AG08396 (cell line): ENCODE data around the gene SLC4A1.
A peak's percentile ranks its signal among the peaks of the same experiment; 100 is the strongest.

Experiments used
- DNase-seq: peaks from one replicate; pipeline ENCODE4 v3.0.0; 2012; ENCODE audit warnings: low spot score, mixed read lengths

SLC4A1 gene

GRCh38 chr17:44220213-44221083 lies 47.5 kb downstream of the SLC4A1 start:
- DNase-seq, result peak; percentile 79

- peak; percentile 67 for DNase-seq
Observed at GRCh38 chr17:44219616-44220212, 48.2 kb downstream of the SLC4A1 start, which contains the start of gene UBTF. TSS of gene UBTF (minus strand) at chr17:44219675. CDS start at chr17:44218229, 1,446 bp downstream.

DNA sequence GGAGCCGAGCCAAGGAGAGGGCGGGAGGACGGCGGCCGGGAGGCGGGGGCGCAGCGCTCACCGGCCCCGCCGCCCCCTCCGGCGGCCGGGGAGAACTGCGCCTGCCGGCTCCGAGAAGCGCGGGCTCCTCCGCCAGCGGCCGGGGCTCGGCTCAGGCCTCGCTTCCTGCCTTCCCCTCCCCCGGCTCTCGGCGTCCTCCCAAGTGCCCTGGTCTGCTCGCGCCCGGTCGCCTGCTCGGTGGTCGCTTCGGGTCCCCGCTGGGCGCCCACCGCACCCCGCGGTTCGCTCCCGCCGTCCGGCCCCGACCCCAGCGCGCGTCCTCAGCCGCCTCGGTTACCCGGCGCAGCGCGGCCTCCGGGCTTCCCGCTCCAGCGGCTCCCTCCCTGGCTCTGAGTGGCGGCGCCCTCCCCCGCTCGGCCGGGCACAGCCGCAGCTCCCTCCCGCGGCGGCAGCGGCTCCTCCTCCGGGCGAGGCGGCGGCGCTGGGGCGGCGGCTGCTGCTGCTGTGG lies 48.8 kb downstream of the SLC4A1 start:
- DNase-seq, result peak; percentile 87

DNA sequence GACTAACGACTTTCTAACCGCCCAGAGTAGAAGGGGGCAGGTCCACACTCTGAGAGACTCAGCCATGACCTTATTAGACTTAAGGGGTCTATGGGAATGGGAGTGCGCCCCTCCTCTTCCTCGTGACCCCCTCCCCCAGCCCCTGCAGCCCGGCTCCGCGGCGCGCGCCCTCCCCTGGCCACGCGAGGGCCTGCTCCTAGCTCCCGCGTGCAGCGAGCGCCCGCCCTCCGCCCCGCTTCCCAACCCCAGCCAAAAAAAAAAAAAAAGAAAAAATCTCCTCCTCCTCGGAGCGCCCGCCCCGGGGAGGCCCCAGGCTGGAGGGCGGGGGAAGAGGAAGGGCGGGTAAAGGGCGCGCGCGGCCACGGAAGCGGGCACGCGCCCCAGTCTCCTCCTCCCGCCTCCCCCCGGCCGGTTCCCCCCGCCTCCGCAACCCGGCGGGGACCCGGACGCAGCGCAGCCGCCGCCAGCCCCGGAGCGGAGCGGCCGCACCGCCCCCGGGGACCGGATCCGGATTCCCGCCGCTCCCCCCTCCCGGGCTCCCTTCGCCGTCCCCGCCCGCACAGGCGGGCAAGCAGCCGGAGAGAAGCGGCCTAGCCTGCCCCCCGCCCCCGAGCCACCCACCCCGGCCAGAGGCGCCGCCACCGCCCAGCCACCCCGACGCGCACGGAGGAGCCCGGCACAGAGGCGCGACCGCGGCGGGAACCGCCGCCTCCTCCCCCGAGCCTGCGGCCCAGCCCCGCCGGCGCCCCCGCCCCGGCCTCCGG lies 49.4 kb downstream of the SLC4A1 start:
- peak; percentile 95 for DNase-seq

GRCh38 chr17:44217738-44218343 lies 50.1 kb downstream of the SLC4A1 start:
- DNase-seq, result no peak

DNA sequence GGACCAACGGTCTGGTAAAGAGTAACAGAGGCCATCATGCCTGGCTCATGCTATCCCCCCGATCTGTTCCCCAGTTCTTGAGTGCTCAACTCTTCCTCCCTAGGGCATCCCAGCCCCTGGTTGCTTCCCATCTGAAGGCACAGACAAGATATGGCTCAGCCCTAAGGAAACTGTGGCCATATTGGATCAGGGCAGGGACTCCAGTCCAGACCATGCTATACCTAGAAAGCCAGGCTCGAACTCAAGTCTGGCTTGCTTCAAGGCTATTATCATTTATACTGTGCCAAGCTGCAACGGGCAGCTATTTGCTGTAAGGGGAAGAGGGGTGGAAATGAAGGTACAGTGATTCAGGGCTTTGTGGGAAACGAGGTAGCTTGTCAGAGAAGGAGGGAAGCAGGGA lies 51.2 kb downstream of the SLC4A1 start:
- no peak for DNase-seq

DNA sequence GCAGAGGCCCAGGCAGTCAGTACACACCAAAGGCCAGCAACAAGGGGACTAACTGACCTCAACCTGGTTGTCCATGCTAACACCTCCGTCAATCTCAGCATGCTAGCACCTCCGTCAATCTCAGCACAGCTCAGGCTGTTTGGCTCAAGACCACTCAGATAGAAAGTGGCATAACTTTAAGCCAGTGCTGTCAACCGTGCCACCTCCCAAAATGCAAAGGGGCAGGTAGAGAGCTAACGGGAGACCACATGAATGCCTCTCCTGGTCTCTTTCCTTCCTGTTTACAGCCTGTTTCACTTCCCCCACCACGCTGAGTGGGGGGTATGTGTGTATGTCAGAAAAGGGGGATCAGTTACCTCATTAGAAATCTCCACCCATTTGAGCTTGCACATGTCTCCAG lies 51.8 kb downstream of the SLC4A1 start:
- DNase-seq, result no peak

- DNase-seq, result no peak
Observed at GRCh38 chr17:44214896-44215295, 53.0 kb downstream of the SLC4A1 start.

DNA sequence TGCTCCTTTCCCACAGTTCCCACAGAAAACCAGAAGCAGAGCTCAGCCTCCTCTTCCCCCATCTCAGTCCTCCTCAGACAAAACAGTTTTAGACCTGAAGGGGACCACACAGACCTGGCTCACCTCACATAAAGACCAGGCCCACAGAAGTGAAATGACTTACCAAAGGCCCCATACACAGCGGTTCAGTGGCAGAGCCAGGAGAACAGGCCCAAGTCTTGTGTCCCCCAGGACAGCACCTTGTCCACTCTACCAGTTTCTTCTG lies 53.8 kb downstream of the SLC4A1 start:
- DNase-seq, result no peak

DNA sequence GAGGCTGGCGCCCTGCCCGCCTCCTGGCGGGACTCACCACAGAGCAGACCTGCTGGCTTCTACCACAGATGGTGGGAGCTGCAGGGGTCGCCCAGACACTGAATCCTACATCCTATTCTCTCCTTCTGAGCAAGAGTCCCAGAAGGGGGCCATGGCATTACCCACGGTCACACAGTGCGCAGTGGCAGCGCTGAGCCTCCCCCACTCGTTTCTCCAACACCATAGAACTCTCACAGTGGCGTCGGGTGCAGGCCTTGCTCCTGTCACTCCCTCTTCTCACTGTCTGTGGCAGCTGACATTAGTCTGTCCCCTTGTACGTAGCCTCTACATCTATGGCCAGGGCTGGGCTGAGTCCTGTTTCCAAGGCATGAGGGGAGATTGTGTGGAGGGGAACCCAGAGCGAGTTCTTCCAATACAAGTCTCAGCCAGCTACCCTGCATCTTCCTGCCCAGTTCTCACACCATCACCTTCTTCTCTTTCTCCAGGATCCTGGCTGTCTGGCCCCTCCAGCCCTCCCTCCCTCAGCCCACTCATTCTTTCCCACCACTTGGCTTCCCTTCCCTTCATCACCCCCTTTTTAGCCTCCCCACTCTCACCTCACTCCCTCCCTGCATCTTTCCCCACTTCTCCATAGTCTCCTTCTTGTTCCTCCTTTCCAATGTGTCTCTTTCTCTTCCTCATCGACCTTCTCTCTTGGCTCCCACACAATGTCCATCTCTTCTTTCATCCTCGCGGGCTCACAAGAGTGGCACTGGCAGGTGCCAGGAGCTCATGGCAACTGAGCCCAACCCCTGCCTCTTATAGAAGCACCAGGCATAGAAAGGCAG lies 54.3 kb downstream of the SLC4A1 start:
- DNase-seq, result no peak

DNA sequence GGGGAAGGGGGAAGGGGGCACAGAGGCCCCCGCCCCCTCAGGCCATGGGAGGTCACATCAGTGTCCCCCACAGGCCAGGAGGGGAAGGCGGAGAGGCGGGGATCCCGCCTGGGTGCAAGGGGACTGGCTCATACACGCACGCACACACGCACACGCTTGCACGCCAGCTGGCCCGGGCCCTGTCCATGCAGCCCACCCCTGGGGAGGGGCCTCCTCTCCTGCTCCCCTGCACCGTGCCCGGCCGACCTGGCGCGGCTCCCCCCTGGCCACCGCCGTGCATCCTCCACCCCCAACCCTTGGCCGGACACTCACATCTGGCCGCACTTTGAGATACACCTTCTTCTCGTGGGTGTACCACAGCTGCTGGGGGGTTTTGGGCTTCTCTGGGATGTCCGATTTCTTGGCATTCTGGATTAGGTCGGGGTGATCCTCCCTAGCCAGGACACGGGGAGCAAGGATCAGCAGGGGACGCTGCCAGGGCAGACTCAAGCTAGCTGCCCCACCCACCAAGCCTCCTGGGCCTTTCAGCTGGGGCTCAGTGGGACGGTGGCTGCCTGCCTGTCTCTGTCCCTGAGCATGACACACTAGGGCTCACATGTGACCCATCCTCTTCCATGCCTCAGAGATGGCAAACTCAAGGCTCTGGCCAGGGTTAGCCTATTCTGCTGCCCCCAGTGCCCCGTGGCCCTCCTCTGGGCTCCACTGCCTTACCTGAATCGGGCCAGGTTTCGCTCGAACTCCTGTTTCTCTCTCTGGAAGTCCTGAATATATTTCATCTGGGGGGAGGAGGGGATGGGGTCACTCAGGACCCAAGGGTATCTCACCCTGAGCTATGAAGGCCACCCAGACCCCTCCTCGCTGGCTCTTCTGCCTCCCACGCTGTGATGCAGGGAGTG lies 55.2 kb downstream of the SLC4A1 start:
- DNase-seq, result no peak

- DNase-seq, result no peak
Observed at GRCh38 chr17:44211281-44212265, 56.4 kb downstream of the SLC4A1 start.

DNA sequence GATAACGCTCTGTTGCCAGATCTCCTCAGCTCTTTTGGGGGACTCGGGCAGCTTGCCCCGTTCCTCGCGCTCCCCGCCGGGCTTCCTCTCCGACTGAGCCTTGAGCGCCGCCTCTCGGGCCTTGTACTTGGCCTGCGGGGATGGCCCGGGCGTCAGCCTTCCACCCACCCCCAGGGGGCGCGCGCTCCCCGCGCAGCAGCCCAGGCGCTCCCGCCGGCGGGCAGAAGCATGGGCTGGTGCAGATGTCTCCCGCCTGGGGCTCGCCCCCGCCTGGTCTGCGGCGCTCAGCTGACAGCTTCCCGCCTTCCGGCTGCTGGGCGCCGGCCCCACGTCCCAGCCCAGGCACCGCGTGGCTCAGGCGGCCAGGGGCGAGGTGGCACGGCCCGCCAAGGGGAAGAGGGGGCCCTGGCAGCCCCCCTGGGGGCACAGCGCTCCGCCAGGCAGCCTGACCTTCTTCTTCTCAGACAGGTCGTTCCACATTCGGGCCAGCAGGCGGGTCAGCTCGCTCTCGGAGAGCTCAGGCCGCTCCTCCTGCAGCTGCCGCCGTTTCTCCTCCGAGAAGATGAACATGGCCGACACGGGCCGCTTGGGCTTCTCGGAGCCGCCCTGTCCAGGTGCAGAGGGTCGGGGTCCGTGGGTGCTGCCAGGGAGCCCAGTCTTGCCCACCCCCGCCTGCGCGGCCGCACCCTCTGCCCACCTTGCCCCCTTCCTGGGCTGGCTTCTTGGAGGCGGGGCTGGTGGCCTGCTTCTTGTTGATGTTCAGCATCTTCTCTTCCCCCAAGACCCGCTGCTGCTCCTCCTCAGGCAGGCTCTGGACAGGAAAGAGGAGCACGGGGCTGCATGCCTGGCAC lies 57.4 kb downstream of the SLC4A1 start:
- peak; percentile 94 for DNase-seq

DNA sequence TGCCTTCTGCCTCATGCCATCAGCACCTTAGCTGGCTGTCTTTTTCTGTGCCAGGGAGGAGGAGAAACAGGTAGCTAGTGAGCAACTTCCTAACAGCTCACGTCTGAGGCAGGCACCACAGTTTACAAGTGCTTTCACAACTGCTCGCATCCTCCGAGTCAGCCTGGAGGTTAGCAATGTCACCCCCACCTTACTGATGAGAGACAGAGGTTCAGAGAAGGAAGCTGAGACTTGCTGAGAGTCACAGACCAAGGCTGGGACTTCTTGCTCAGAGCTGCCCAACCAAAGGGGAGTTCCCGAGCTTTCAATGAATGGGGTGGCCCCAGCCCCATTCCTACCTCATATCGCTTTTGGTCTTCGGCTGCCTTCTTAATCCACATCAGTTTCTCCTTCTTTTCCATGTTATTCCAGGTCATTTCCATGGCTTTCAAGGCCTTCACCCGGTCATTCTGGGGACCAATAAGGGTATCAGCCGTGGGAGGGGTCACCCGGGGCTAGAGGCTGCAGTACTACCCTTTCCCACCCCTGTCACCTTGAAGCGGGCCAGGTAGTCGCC lies 58.1 kb downstream of the SLC4A1 start:
- no peak for DNase-seq

DNA sequence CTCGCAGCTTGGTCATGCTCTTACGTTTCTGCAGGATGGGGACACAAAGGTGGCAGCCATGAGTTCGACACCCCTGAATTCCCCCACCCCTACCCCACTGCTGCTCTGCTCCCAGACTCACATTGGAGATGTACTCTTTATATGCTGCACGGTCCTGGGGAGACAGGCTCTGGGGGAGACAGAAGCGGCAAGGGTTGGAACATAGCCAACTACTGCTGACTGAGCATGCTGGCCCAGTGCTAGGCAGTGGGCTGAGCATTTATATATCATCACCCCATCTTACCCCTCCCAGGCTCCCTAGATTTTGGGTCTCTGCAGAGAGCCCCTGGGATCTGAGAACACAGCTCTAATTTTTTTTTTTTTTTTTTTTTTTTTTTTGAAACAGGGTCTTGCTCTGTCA lies 60.2 kb downstream of the SLC4A1 start:
- DNase-seq, result no peak

DNA sequence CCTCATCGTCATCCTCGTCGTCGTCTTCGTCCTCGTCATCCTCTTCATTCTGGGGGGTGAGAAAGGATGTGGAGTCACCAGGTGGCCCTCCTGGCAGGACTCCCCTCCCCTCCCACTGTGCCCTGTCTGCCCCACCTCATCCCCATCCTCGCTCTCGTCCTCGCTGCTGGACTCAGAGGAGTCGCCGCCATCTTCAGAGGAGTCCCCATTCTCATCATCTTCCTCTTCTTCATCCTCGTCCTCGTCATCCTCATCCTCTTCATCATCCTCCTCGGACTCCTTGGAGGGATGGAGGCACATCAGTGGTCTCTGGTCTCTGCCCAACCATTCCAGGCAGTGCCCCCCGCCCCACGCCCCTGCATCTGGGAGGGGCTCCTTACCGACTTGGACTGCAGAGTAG lies 60.6 kb downstream of the SLC4A1 start:
- DNase-seq, result no peak

GRCh38 chr17:44206825-44207155 lies 61.1 kb downstream of the SLC4A1 start:
- no peak for DNase-seq
